NOMO-1 (cell line): ENCODE data around the gene TSBP1.
"Not testable (repeated sequence)": the region's sequence is repeated elsewhere in the genome, so short reads cannot be mapped to it uniquely, and the experiment has no call there.

Experiments
- DNase-seq, 2 experiments: peaks; one replicate each; lab custom pipeline; 2025; ENCODE audit not compliant: unreplicated experiment in 2 of 2; lab: John Stamatoyannopoulos, UW

TSBP1 gene

GRCh38 chr6:32375739-32376529, 4.2 kb upstream of the TSBP1 start:
- no peak for DNase-seq

- no peak for DNase-seq
These were observed 474 bp downstream of the TSBP1 start for GRCh38 chr6:32371229-32371628.

DNA sequence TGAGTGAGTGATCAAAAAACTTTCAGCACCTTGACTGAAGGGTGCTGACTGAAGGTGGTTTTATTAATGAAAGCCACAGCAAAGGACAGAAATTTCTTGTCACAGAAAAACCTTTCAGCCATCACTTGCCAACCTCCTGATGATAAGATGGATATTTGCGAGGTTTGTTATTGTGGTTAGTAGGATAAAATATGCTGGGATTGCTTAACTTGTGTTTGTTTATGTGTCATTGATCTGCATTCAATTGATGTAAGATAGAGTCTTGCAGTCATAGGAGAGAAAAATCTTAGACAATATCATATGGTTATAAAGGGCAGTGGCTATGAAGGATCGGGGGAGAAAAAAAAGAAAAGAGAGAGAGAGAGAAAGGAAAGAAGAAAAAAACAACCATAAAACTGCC, 1.2 kb downstream of the TSBP1 start:
- DNase-seq = no peak

DNA sequence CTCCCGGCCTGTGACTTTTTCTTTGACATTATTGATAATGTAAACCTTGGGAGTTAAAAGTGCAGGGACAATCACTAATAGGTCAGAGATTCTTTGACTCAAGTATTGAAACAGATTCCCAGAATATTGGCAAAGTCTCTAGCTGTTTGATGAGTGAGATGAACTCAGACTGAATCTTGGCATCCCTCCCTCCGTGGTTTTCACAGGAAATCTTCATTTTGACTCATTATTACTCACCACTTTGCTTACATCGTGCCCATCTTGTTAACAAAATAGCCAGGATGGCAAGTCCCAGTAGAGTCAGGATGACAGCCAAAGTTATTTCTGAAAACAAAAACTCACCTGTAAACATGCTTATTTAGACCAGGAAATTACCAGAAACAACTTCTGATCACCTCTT, 2.0 kb downstream of the TSBP1 start:
- no peak for DNase-seq

GRCh38 chr6:32367644-32368043, 4.1 kb downstream of the TSBP1 start:
- no peak for DNase-seq

- DNase-seq = not testable (repeated sequence)
These were observed 12.5 kb downstream of the TSBP1 start for GRCh38 chr6:32359225-32359624.

DNA sequence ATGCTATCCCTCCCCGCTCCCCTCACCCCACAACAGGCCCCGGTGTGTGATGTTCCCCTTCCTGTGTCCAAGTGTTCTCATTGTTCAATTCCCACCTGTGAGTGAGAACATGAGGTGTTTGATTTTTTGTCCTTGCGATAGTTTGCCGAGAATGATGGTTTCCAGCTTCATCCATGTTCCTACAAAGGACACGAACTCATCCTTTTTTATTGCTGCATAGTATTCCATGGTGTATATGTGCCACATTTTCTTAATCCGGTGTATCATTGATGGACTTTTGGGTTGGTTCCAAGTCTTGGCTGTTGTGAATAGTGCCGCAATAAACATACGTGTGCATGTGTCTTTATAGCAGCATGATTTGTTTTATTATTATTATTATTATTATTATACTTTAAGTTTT, 13.2 kb downstream of the TSBP1 start:
- not testable (repeated sequence) for DNase-seq

DNA sequence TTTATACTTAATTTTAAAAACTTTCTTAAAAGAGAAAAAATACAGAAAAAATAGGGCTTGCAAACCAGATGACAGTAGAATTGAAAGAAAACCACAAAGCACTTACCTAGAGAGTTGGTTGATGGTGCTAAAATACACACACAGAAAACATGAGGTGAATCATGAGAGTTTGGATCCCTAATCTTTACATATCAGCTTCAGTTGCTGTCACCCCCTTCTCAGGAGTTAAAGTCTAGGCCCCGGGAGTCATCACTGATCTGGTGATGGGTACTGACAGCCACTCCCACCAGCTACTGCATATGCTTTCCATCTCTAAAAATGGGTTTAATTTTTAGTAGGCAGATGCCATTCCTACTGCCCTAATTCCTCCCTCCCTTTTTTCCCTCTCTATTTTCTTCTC, 16.7 kb downstream of the TSBP1 start:
- DNase-seq = no peak

GRCh38 chr6:32353348-32353747, 18.4 kb downstream of the TSBP1 start:
- no peak for DNase-seq

- no peak for DNase-seq
These were observed 31.5 kb downstream of the TSBP1 start for GRCh38 chr6:32340242-32340641.

DNA sequence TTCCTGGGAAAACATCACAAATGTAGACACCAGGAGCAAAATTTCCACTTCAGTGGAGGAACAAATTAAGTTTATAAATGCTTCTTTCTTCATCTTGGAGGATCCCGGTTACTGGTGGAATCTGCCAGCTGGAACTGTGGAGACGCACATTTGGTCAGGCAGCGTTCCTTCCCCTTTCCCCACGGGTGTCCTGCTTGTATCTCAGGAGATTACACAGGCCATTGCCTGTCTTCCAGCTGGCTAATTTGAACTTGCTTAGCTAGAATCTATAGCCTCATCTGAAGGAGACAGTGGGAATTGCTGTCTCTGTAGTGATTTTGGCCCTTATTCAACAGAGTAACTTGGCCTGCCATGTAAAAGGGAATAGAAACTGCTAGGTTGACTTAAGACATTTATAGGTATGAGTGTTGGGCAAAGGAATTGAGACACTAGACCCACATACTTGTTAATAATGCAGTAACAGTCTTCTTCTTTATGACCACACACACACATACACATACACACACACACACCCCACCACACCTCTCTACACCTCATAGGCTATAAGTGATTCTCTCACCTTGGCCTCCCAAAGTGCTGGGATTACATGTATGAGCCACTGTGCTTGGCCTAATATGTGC, 34.4 kb downstream of the TSBP1 start:
- peak; percentile 1 to 34 for DNase-seq

DNA sequence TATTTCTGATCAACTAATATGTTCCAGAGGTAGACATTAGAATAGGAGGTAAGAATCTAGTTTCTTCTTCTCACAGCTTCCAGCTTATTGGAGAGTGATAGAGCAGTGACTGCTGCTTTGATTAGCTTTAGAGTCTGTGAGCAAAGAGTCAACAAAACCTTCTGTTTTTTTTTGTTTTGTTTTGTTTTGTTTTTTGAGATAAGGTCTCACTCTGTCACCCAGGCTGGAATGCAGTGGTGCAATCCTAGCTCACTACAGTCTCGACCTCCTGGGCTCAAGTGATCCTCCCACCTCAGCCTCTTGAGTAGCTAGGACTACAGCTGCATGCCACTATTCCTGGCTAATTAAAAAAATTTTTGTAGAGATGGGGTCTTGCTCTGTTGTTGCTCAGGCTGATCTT, 39.3 kb downstream of the TSBP1 start:
- no peak for DNase-seq

DNA sequence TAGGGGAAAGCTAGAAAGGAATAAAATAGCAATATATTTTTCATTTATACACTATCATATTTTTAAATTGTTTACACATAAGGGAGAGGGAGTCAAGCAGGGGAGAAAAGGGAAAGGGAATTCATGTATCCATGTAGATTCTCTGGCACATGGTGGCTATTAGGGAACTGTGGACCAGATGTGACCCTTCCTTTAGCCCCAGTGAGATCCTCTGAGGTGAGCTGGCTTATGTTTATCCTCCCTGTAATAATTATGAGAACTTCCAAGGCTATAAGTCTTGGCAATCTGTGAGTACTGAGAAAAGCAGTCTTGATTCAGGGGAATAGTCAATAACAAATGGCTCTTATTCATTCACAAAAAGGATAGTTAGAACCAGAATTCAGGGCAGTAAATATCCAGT, 42.6 kb downstream of the TSBP1 start:
- no peak for DNase-seq

- DNase-seq = peak; percentile 6 to 70
These were observed 44.6 kb downstream of the TSBP1 start for GRCh38 chr6:32327103-32327502.

DNA sequence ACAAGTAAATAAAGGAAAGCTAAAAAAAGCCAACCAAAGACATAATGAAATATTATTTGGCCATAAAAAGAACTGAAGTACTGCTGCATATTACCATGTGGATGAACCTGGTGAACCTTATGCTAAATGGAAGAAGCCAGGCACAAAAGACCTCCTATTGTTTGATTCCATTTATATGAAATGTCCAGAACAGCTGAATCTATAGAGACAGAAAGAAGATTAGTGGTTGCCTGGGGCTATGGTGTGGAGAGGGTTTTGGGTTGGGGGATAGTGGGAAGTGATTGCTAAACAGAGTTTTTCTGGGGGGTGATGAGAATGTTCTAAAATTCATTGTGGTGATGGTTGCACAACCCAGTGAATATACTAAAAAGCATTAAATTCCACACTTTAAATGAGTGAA, 53.2 kb downstream of the TSBP1 start:
- no peak for DNase-seq

DNA sequence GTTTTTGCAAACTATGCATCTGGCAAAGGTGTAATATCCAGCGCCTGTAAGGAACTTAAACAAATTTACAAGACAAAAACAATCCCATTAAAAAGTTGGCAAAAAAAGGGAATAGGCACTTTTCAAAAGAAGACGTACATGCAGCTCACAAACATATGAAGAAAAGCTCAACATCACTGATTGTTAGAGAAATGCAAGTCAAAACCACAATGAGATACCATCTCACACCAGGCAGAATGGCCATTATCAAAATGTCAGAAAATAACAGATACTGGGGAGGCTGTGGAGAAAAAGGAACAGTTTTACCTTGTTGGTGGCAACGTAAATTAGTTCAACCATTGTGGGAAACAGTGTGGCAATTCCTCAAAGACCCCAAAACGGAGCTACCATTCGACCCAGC, 54.2 kb downstream of the TSBP1 start:
- no peak for DNase-seq

DNA sequence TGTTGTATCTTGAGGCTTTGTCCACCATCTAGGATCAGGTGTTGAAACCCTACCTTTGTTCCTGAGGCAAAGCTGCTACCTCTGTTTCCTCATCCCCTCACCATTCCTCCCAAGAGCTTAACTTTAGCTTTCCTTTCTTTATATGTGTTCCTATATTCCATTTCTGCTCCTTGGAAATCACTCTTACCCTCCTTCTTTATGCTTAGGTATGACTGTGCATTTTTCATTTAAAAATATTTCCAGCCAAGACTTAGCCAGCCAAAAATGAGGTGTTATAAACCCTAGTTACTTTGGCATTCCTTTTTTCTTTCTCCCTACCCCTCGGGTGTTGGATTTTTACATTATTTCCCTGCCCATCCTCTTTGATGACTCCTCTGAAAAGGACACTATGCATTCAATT, 57.7 kb downstream of the TSBP1 start:
- no peak for DNase-seq

DNA sequence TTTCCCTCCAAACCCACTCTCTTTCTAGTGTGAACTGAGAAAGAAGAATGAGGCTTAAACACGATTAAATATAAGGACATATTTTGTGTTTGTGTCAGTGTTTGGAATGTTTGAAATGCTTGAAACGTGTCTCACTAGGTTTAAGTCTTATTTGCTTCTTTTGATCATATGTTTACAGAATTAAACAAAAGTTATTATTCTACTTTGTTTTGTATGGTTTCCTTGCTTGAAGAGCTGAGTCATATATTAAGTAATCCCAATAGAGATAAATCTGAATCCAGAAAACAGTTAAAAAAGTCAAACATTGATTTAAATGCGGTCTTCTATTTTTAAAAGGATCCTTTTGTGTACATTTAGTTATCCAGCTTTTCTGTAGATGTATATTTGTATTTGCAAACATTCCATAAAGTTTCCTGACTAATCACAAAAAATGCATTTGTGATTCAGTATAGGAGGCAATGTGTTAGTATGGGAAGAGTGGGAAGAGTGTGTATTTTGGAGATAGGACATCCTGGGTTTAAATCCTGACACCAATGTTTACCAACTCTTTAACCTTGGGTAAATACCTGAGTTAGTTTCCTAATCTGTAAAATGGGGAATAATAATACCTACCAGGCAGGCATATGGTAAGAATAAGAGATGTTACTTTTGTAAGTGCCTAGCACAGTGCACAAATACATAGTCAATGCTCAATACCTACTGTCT, 72.9 kb downstream of the TSBP1 start:
- DNase-seq = no peak

DNA sequence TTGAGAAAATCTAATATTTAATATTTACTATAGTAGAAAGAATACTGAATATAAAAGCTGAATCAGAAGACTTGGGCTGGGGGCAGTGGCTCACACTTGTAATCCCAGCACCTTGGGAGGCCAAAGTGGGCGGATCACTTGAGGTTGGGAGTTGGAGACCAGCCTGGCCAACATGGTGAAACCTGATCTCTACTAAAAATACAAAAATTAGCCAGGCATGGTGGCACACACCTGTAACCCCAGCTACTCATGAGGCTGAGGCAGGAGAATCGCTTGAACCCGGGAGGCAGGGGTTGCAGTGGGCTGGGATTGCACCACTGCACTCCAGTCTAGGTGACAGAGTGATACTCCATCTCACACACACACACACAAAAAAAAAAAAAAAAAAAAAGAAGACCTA, 76.7 kb downstream of the TSBP1 start:
- not testable (repeated sequence) for DNase-seq

DNA sequence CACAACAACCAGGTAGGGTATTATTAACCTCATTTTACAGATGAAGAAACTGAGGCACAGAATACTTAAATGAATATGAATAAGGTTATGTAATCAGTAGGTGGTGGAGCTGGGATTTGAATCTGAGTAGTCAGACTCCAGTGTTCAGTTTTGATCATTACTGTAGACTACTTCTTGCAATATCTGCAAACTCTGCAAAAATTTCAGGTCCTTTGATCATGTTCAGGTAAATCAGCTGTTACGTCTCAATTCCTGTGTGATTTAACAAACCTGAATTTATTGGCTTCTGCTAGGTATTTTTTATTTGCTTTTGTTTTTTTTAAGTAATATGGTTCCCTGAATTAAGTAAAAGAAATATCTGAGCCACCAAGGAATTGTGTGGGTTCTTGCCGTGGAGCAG, 77.1 kb downstream of the TSBP1 start:
- no peak for DNase-seq

GRCh38 chr6:32293695-32294094, 78.0 kb downstream of the TSBP1 start:
- no peak for DNase-seq

DNA sequence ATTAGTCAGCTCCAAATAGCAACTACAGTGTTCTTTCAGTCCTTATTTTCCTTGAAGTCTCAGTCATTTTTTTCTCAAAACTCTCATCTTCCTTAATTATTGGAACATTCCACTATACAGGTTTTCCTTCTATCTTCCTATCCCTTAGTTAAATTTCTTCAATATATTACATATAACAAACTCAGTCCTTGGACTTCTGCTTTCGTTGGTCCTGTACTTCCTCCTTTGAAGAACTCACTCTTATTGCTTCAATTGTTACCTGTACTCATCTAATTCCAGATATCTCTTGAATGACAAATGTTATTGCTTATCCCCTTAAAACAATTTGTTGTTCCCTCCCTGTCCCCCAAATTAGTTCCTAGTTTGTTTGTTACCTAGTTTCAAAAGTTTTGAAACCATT, 80.2 kb downstream of the TSBP1 start:
- peak in 1 of 2 experiments; percentile 71 for DNase-seq
